Sigmoid colon (tissue), 7 donors: ENCODE measurements around the gene ZBTB38. TPM values are rescaled to one million over a fixed set of nuclear protein-coding genes. Genes with fewer than 3 reads are reported as not detected.

Source experiments
- DNase-seq: peaks from one replicate; pipeline ENCODE4 v3.0.0-alpha.2; 2019
- H3K27ac ChIP-seq, 4 donors: fragments of 200-600 bp; sonication (generic); one replicate each; pipeline ENCODE4 v1.5.1; 2016 to 2019; ENCODE audit warnings: mild to moderate bottlenecking in 1 of 4
- H3K27me3 ChIP-seq, 3 donors: fragments of 200-600 bp; sonication (generic); one replicate each; pipeline ENCODE4 v1.5.1; 2019; ENCODE audit warnings: mild to moderate bottlenecking in 1 of 3
- H3K36me3 ChIP-seq, 4 donors: fragments of 200-600 bp; sonication (generic); one replicate each; pipeline ENCODE4 v1.5.1; 2016 to 2019
- H3K4me1 ChIP-seq, 4 donors: fragments of 200-600 bp; sonication (generic); one replicate each; pipeline ENCODE4 v1.5.1; 2017 to 2019
- H3K4me3 ChIP-seq, 4 donors: fragments of 200-600 bp; sonication (generic); one replicate each; pipeline ENCODE4 v1.5.1; 2017 to 2019; ENCODE audit warnings: mild to moderate bottlenecking in 2 of 4, moderate library complexity in 1 of 4
- H3K9me3 ChIP-seq, 4 donors: fragments of 200-600 bp in 3 of 4; sonication (generic) in 3 of 4; one replicate each; pipeline versions ENCODE4 v1.5.1 to v1.6.1; 2013 to 2019
- EP300 ChIP-seq, 4 donors: sonication (generic); formaldehyde crosslinking; IDR thresholded peaks; one replicate each; pipeline ENCODE4 v1.6.1; 2017; ENCODE audit warnings: antibody characterized with exemption in 4 of 4
- POLR2A ChIP-seq, 2 donors: fragments of 450-650 bp; IDR thresholded peaks; one replicate each; pipeline ENCODE4 v1.6.1; 2016; ENCODE audit warnings: antibody characterized with exemption in 2 of 2, mild to moderate bottlenecking in 2 of 2, moderate library complexity in 2 of 2
- POLR2AphosphoS5 ChIP-seq, 4 donors: sonication (generic); formaldehyde crosslinking; IDR thresholded peaks; one replicate each; pipeline ENCODE4 v1.6.1; 2017; ENCODE audit warnings: antibody characterized with exemption in 4 of 4
- WGBS, 2 donors: extraction: QIAGEN DNeasy Blood & Tissue Kit; methylation state at CpG; one replicate each; pipeline ENCODE4 v1.1.7; 2013; 5-methylcytosine and 5-hydroxymethylcytosine counted together
- intact Hi-C: fragments of 100-400 bp; cut with DNase I; formaldehyde crosslinking; loops from one replicate; pipeline ENCODE4 v1.15.1; 2023
- polyA plus RNA-seq, 3 donors: library from polyadenylated mRNA; stranded (reverse); fragments of 200-250 nt; gene quantifications; one replicate each; pipeline ENCODE4 v1.2.3, GENCODE V29; 2013
- total RNA-seq, 4 donors: library from RNA; depleted of rRNA; stranded (reverse); fragments of >200 nt; gene quantifications; one replicate each; pipeline ENCODE4 v1.1.0, GENCODE V29; 2016
- TF ChIP-seq, protein P1 (sequence below), 4 experiments: fragments of 450-650 bp in 3 of 4; fragments of 200-600 bp in 1 of 4; IDR thresholded peaks; one replicate each; pipeline ENCODE4 v1.5.1; 2016 to 2019; ENCODE audit warnings: antibody characterized with exemption in 4 of 4, mild to moderate bottlenecking in 3 of 4, moderate library complexity in 2 of 4
- donor health status: healthy with polysubstance abuse.
- donor health status: Bipolar disorder and iron deficiency.
- donor health status: healthy.

ZBTB38 gene
- total and polyA plus RNA-seq, 7 donors = 16.8 to 178 (median 150) TPM

DNA sequence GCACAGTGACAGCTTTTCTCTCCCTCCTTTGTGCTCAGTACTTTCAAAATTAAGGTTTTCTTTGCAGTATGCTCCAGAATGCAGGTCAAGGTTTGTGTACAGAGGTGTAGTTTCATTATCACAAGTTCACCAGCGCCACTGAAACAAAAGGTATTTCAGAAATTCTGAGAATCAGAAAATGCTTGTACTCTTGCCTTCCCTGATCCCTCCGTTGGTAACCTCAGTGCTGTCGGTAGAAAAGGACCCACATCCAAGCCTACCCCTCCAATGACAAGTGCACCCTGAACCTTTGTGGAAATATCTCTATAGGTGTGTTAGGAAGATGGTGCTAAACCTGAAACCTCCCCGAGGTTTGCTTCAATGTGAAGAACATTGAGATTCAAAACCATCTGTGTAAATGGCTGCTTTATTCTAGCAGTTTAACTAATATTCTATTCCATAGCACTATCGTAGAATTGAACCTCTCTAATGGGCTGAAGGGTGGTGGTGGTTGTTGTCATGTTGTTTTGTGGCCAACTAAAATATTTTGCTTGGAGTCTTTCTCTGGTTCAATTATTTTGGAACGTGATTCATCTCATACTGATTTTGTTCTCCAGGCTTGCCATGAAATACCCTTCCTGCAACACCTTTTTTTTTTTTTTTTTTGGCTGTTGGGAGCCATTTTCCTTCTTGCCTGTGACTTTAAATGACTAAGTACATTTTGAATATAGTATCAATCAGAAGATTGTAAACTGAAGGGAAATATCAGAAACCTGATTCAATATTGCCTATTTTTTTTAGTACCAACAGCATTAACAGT is 20.7 kb downstream of the ZBTB38 start:
- Histone ChIP-seq H3K4me1 (peaks cover 0 to 36% (median 9%) of the 10 kb centered on the region in 4 donors), H3K9me3 (no peaks in the 10 kb centered on the region), H3K4me3 (no peak overlapping the region), H3K36me3 (no peaks in the 10 kb centered on the region), H3K27ac (peak overlapping the region in 2 of 4 donors; percentile 4 to 31), H3K27me3 (no peaks in the 10 kb centered on the region)
- TF ChIP-seq POLR2AphosphoS5 (IDR thresholded peaks at IDR 0.05) (no peak), EP300 (IDR thresholded peaks at IDR 0.05) (no peak)
- TF ChIP-seq, protein P1, sequence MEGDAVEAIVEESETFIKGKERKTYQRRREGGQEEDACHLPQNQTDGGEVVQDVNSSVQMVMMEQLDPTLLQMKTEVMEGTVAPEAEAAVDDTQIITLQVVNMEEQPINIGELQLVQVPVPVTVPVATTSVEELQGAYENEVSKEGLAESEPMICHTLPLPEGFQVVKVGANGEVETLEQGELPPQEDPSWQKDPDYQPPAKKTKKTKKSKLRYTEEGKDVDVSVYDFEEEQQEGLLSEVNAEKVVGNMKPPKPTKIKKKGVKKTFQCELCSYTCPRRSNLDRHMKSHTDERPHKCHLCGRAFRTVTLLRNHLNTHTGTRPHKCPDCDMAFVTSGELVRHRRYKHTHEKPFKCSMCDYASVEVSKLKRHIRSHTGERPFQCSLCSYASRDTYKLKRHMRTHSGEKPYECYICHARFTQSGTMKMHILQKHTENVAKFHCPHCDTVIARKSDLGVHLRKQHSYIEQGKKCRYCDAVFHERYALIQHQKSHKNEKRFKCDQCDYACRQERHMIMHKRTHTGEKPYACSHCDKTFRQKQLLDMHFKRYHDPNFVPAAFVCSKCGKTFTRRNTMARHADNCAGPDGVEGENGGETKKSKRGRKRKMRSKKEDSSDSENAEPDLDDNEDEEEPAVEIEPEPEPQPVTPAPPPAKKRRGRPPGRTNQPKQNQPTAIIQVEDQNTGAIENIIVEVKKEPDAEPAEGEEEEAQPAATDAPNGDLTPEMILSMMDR (IDR thresholded peaks at IDR 0.05) = no peak
- intact Hi-C loops = no loop called here
- 82 to 90% methylated on average over 6 of the region's 6 CpGs for WGBS, 2 donors
- DNase-seq = no peak

DNA sequence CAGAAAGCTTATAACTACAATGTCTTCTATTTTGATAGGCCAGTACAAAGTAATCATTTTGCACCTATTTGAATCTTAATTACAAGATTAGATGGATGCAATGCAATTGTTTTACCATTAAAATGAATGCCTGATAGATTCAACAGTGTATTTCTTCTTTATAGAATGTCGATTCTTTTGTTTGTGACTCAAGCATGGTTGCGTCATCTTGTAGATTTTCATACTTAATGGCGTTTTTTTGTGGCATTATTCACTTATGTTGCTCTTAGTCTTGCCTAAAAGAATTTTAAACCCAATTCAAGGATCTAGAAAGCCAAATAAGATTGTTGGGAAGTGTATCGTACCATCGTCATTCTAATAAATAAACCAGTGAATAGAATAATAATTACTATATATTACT is 21.4 kb downstream of the ZBTB38 start:
- H3K27ac ChIP-seq = no peak overlapping the region
- H3K36me3 ChIP-seq = no peaks in the 10 kb centered on the region
- no peak overlapping the region for H3K4me3 ChIP-seq
- no peak for DNase-seq
- intact Hi-C loops = no loop called here
- H3K27me3 ChIP-seq = no peaks in the 10 kb centered on the region
- peaks cover 0 to 29% (median 6%) of the 10 kb centered on the region in 4 donors for H3K4me1 ChIP-seq
- H3K9me3 ChIP-seq = no peaks in the 10 kb centered on the region
- WGBS, 2 donors = 96% methylated on average over 5 of the region's 5 CpGs
- TF ChIP-seq POLR2A (IDR thresholded peaks at IDR 0.05) (no peak), POLR2AphosphoS5 (IDR thresholded peaks at IDR 0.05) (no peak)

- no peak for DNase-seq
- Histone ChIP-seq H3K36me3 (no peaks in the 10 kb centered on the region), H3K27me3 (no peaks in the 10 kb centered on the region), H3K27ac (no peak overlapping the region), H3K9me3 (no peaks in the 10 kb centered on the region), H3K4me3 (no peak overlapping the region), H3K4me1 (peaks cover 0 to 21% (median 4%) of the 10 kb centered on the region in 4 donors)
- intact Hi-C loops = no loop called here
- TF ChIP-seq, protein P1 (IDR thresholded peaks at IDR 0.05) = no peak
- TF ChIP-seq POLR2AphosphoS5 (IDR thresholded peaks at IDR 0.05) = no peak
- TF ChIP-seq EP300 (IDR thresholded peaks at IDR 0.05) = no peak
- no peak for TF ChIP-seq POLR2A (IDR thresholded peaks at IDR 0.05)
- WGBS, 2 donors = 92 to 93% methylated on average over 5 of the region's 5 CpGs
Observed at GRCh38 chr3:141390747-141391146, 22.4 kb downstream of the ZBTB38 start.

DNA sequence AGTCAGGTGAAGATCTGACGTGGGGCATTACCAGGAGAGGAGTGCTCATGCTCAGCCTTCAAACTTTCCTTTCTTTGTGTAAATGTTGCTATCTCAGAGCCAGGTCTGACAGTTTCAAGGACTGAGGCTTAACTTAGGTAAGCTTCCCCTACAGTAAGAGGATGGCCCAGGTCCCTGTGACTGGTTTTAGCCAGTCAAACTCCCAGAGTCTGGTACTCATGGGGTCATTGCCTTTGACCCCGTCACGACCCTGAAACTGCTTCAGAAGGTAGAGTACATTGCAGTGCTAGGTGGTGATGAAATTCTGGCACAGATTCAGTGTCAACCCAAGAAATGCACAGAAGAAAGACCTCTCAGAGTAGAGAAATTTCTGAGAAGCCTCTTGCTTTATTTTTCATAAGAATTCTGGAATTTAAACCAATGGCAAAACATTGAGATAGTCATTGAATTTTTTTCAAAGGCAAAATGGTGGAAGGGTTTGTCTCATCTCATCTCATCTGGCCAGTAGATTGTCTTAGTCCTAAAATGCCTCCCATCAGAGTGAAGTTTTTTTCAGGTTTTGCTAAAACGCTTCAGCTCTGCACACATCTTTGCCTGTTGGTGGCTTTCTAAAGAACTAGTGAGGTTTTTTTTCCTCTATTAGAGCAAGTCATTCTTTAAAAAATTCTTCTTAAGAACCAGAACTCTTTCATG is 23.1 kb downstream of the ZBTB38 start:
- Histone ChIP-seq H3K4me1 (peaks cover 0 to 18% (median 4%) of the 10 kb centered on the region in 4 donors), H3K27me3 (no peaks in the 10 kb centered on the region), H3K9me3 (no peaks in the 10 kb centered on the region), H3K36me3 (peaks cover 0 to 4% (median 0%) of the 10 kb centered on the region in 4 donors), H3K27ac (no peak overlapping the region), H3K4me3 (no peak overlapping the region)
- 88 to 96% methylated on average over 4 of the region's 4 CpGs for WGBS, 2 donors
- intact Hi-C loops = no loop called here
- TF ChIP-seq POLR2A (IDR thresholded peaks at IDR 0.05) = no peak
- no peak for TF ChIP-seq POLR2AphosphoS5 (IDR thresholded peaks at IDR 0.05)
- TF ChIP-seq, protein P1 (IDR thresholded peaks at IDR 0.05) = no peak
- no peak for TF ChIP-seq EP300 (IDR thresholded peaks at IDR 0.05)
- DNase-seq = no peak

DNA sequence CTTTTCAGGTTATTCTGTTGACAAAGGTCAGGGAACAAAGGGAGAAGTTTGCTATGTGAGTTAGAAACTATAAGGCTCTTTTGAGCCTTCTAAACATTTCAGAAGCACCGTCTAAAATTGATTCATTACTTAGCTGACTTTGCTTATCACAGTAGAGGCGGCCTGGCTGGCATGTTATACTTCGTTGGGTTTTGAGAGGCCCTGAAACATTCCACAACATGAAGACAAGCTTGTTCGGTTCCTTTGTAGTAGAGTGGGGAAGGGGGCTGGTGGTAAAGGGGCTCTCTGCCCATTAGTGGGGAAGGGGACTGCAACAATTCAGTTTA is 23.6 kb downstream of the ZBTB38 start:
- no peak for TF ChIP-seq POLR2AphosphoS5 (IDR thresholded peaks at IDR 0.05)
- TF ChIP-seq, protein P1 (IDR thresholded peaks at IDR 0.05) = no peak
- no peak for DNase-seq
- intact Hi-C loops = no loop called here
- H3K9me3 ChIP-seq = no peaks in the 10 kb centered on the region
- H3K27ac ChIP-seq = no peak overlapping the region
- peaks cover 0 to 18% (median 4%) of the 10 kb centered on the region in 4 donors for H3K4me1 ChIP-seq
- H3K27me3 ChIP-seq = no peaks in the 10 kb centered on the region
- H3K4me3 ChIP-seq = no peak overlapping the region
- peaks cover 0 to 8% (median 2%) of the 10 kb centered on the region in 4 donors for H3K36me3 ChIP-seq
- WGBS, 2 donors = 85 to 95% methylated on average over 4 of the region's 4 CpGs
